GM23338 (cell line): ENCODE measurements around the gene FZD7. TPM values are rescaled to one million over a fixed set of nuclear protein-coding genes. Genes with fewer than 3 reads are reported as not detected.

Experiments used
- ATAC-seq: fragments of 200-7000 bp; cut with Tn5 transposase; 3 replicates; pipeline ENCODE4 v1.9.1; 2020
- DNase-seq: peaks from one replicate; pipeline ENCODE4 v3.0.0-alpha.2; 2015; ENCODE audit warnings: low spot score
- H2AFZ ChIP-seq: fragments of 200-600 bp; sonication (generic); 2 replicates; pipeline ENCODE4 v1.8.0; 2016; ENCODE audit warnings: antibody characterized with exemption, mild to moderate bottlenecking, moderate library complexity
- H3F3A ChIP-seq: fragments of 200-600 bp; sonication (generic); replicated peaks from 2 replicates; pipeline ENCODE4 v1.8.0; 2017; ENCODE audit warnings: antibody characterized with exemption, mixed run types, low read depth
- H3K27ac ChIP-seq: fragments of 200-600 bp; sonication (generic); 2 replicates; pipeline ENCODE4 v1.6.1; 2016; ENCODE audit warnings: low read depth
- H3K27me3 ChIP-seq: fragments of 200-600 bp; sonication (generic); 2 replicates; pipeline ENCODE4 v1.8.0; 2016; ENCODE audit warnings: mild to moderate bottlenecking, mixed run types, moderate library complexity; ENCODE audit not compliant: insufficient read depth
- H3K36me3 ChIP-seq: fragments of 200-600 bp; sonication (generic); 2 replicates; pipeline ENCODE4 v1.8.0; 2016; ENCODE audit warnings: mild to moderate bottlenecking; ENCODE audit not compliant: insufficient read depth
- H3K4me1 ChIP-seq: fragments of 200-600 bp; sonication (generic); 2 replicates; pipeline ENCODE4 v1.8.0; 2016; ENCODE audit warnings: mild to moderate bottlenecking, moderate library complexity; ENCODE audit not compliant: insufficient read depth
- H3K4me2 ChIP-seq: fragments of 200-600 bp; sonication (generic); 2 replicates; pipeline ENCODE4 v1.7.1; 2017; ENCODE audit warnings: mixed run types
- H3K4me3 ChIP-seq: fragments of 200-600 bp; sonication (generic); 2 replicates; pipeline ENCODE4 v1.6.1; 2016; ENCODE audit warnings: mixed run types
- H3K79me2 ChIP-seq: fragments of 200-600 bp; sonication (generic); replicated peaks from 2 replicates; pipeline ENCODE4 v1.8.0; 2017; ENCODE audit warnings: mild to moderate bottlenecking; ENCODE audit not compliant: insufficient read depth
- H3K9me2 ChIP-seq: fragments of 200-600 bp; sonication (generic); 2 replicates; pipeline ENCODE4 v1.8.0; 2017; ENCODE audit not compliant: insufficient read depth
- H4K20me1 ChIP-seq: fragments of 200-600 bp; sonication (generic); replicated peaks from 2 replicates; pipeline ENCODE4 v1.8.0; 2017; ENCODE audit warnings: mild to moderate bottlenecking; ENCODE audit not compliant: insufficient read depth
- H3K27ac Mint-ChIP-seq: 2 replicates; pipeline ENCODE4 v1.8.0; 2020; ENCODE audit warnings: inconsistent platforms, mild to moderate bottlenecking, moderate library complexity, mixed read lengths
- H3K27me3 Mint-ChIP-seq: 3 replicates; pipeline ENCODE4 v1.8.0; 2022; ENCODE audit warnings: low read depth, mild to moderate bottlenecking, moderate library complexity, mixed read lengths, inconsistent platforms; ENCODE audit not compliant: insufficient read depth, poor library complexity
- H3K36me3 Mint-ChIP-seq: 3 replicates; pipeline ENCODE4 v1.8.0; 2021; ENCODE audit warnings: low read depth, mild to moderate bottlenecking, inconsistent platforms, moderate library complexity, mixed read lengths
- H3K4me1 Mint-ChIP-seq: 3 replicates; pipeline ENCODE4 v1.8.0; 2020; ENCODE audit warnings: mild to moderate bottlenecking, inconsistent platforms, mixed read lengths
- H3K4me3 Mint-ChIP-seq: 3 replicates; pipeline ENCODE4 v1.8.0; 2021; ENCODE audit warnings: moderate library complexity, mild to moderate bottlenecking, inconsistent platforms, mixed read lengths
- H3K9me3 Mint-ChIP-seq: 3 replicates; pipeline ENCODE4 v1.8.0; 2020; ENCODE audit warnings: moderate library complexity, mild to moderate bottlenecking, inconsistent platforms, mixed read lengths
- CREB1 ChIP-seq: fragments of 250-450 bp; sonication (Bioruptor Pico); IDR thresholded peaks from 2 replicates; pipeline ENCODE4 v1.5.0; 2020; ENCODE audit warnings: low read depth, mild to moderate bottlenecking, moderate library complexity
- EZH2 ChIP-seq: fragments of 200-600 bp; sonication (generic); IDR thresholded peaks from one replicate; pipeline ENCODE4 v1.8.0; 2017; ENCODE audit warnings: antibody characterized with exemption, mild to moderate bottlenecking, low read depth; ENCODE audit not compliant: unreplicated experiment
- EZH2phosphoT487 ChIP-seq: fragments of 200-600 bp; sonication (generic); IDR thresholded peaks from one replicate; pipeline ENCODE4 v1.8.1; 2018; ENCODE audit warnings: antibody characterized with exemption; ENCODE audit not compliant: unreplicated experiment
- JUNB ChIP-seq: IDR thresholded peaks from one replicate; pipeline ENCODE4 v1.6.1; 2016; ENCODE audit warnings: antibody characterized with exemption; ENCODE audit not compliant: unreplicated experiment
- NANOG ChIP-seq: IDR thresholded peaks from 2 replicates; pipeline ENCODE4 v1.6.1; 2016; ENCODE audit warnings: antibody characterized with exemption, borderline replicate concordance
- POLR2AphosphoS5 ChIP-seq: IDR thresholded peaks from 2 replicates; pipeline ENCODE4 v1.6.1; 2016; ENCODE audit warnings: antibody characterized with exemption, low read depth
- STAT1 ChIP-seq: IDR thresholded peaks from one replicate; pipeline ENCODE4 v1.6.1; 2016; ENCODE audit warnings: antibody characterized with exemption; ENCODE audit not compliant: unreplicated experiment
- ZNF114 ChIP-seq: fragments of 250-450 bp; sonication (Bioruptor Pico); IDR thresholded peaks from 2 replicates; pipeline ENCODE4 v1.5.0; 2020; ENCODE audit warnings: mild to moderate bottlenecking, moderate library complexity
- ZNF331 ChIP-seq: fragments of 250-450 bp; sonication (Bioruptor Pico); IDR thresholded peaks from 2 replicates; pipeline ENCODE4 v1.5.0; 2020; ENCODE audit warnings: low read depth, mild to moderate bottlenecking, moderate library complexity
- polyA plus RNA-seq: library from polyadenylated mRNA; unstranded; fragments of >200 nt; fragmentation: Nextera tagmentation; extraction: Ambion mirVana; gene quantifications from 2 replicates; pipeline ENCODE4 v1.2.1, GENCODE V29; 2016
- total RNA-seq: library from RNA; depleted of rRNA; stranded (reverse); fragments of >200 nt; shearing (Covaris generic); gene quantifications from 2 replicates; pipeline ENCODE4 v1.2.3, GENCODE V29; 2014
- TF ChIP-seq, protein P1 (sequence below): fragments of 250-450 bp; sonication (Bioruptor Pico); IDR thresholded peaks from 2 replicates; pipeline ENCODE4 v1.5.0; 2020; ENCODE audit warnings: mild to moderate bottlenecking, moderate library complexity
- TF ChIP-seq, protein P2 (sequence below): IDR thresholded peaks from one replicate; pipeline ENCODE4 v1.6.1; 2018; ENCODE audit warnings: antibody characterized with exemption; ENCODE audit not compliant: unreplicated experiment
- TF ChIP-seq, protein P3 (sequence below): IDR thresholded peaks from 2 replicates; pipeline ENCODE4 v1.6.1; 2016; ENCODE audit warnings: antibody characterized with exemption
- TF ChIP-seq, protein P4 (sequence below), 2 experiments: fragments of 200-600 bp in 1 of 2; sonication (generic) in 1 of 2; conservative IDR thresholded peaks; 2 replicates each; pipeline versions ENCODE4 v1.5.1 to v1.6.1; 2016 to 2017; ENCODE audit warnings: antibody characterized with exemption in 2 of 2, low read depth in 2 of 2, mild to moderate bottlenecking in 2 of 2, moderate library complexity in 1 of 2

FZD7 gene
- total and polyA plus RNA-seq, 2 experiments from 2014 or later: 164 to 435 TPM

GRCh38 chr2:201999279-201999678, 34.4 kb upstream of the FZD7 start:
- H3K36me3 Mint-ChIP-seq: no peaks in the 10 kb centered on the region
- no peaks in the 10 kb centered on the region for H3F3A ChIP-seq
- no peak overlapping the region for H3K27ac ChIP-seq
- no peaks in the 10 kb centered on the region for H4K20me1 ChIP-seq
- ATAC-seq (no peak), DNase-seq (no peak)
- no peak overlapping the region; the same call in 1 of the 2 replicates for H3K27ac Mint-ChIP-seq
- TF ChIP-seq EZH2phosphoT487: no peak
- TF ChIP-seq JUNB: no peak
- TF ChIP-seq ZNF331 (CRISPR knock-in tag): no peak
- TF ChIP-seq, protein P1, sequence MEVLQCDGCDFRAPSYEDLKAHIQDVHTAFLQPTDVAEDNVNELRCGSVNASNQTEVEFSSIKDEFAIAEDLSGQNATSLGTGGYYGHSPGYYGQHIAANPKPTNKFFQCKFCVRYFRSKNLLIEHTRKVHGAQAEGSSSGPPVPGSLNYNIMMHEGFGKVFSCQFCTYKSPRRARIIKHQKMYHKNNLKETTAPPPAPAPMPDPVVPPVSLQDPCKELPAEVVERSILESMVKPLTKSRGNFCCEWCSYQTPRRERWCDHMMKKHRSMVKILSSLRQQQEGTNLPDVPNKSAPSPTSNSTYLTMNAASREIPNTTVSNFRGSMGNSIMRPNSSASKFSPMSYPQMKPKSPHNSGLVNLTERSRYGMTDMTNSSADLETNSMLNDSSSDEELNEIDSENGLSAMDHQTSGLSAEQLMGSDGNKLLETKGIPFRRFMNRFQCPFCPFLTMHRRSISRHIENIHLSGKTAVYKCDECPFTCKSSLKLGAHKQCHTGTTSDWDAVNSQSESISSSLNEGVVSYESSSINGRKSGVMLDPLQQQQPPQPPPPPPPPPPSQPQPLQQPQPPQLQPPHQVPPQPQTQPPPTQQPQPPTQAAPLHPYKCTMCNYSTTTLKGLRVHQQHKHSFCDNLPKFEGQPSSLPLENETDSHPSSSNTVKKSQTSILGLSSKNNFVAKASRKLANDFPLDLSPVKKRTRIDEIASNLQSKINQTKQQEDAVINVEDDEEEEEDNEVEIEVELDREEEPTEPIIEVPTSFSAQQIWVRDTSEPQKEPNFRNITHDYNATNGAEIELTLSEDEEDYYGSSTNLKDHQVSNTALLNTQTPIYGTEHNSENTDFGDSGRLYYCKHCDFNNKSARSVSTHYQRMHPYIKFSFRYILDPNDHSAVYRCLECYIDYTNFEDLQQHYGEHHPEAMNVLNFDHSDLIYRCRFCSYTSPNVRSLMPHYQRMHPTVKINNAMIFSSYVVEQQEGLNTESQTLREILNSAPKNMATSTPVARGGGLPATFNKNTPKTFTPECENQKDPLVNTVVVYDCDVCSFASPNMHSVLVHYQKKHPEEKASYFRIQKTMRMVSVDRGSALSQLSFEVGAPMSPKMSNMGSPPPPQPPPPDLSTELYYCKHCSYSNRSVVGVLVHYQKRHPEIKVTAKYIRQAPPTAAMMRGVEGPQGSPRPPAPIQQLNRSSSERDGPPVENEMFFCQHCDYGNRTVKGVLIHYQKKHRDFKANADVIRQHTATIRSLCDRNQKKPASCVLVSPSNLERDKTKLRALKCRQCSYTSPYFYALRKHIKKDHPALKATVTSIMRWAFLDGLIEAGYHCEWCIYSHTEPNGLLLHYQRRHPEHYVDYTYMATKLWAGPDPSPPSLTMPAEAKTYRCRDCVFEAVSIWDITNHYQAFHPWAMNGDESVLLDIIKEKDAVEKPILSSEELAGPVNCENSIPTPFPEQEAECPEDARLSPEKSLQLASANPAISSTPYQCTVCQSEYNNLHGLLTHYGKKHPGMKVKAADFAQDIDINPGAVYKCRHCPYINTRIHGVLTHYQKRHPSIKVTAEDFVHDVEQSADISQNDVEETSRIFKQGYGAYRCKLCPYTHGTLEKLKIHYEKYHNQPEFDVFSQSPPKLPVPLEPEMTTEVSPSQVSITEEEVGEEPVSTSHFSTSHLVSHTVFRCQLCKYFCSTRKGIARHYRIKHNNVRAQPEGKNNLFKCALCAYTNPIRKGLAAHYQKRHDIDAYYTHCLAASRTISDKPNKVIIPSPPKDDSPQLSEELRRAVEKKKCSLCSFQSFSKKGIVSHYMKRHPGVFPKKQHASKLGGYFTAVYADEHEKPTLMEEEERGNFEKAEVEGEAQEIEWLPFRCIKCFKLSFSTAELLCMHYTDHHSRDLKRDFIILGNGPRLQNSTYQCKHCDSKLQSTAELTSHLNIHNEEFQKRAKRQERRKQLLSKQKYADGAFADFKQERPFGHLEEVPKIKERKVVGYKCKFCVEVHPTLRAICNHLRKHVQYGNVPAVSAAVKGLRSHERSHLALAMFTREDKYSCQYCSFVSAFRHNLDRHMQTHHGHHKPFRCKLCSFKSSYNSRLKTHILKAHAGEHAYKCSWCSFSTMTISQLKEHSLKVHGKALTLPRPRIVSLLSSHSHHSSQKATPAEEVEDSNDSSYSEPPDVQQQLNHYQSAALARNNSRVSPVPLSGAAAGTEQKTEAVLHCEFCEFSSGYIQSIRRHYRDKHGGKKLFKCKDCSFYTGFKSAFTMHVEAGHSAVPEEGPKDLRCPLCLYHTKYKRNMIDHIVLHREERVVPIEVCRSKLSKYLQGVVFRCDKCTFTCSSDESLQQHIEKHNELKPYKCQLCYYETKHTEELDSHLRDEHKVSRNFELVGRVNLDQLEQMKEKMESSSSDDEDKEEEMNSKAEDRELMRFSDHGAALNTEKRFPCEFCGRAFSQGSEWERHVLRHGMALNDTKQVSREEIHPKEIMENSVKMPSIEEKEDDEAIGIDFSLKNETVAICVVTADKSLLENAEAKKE (CRISPR knock-in tag): no peak
- TF ChIP-seq CREB1 (CRISPR knock-in tag): no peak
- TF ChIP-seq POLR2AphosphoS5: no peak
- TF ChIP-seq ZNF114 (CRISPR knock-in tag): no peak
- TF ChIP-seq EZH2: no peak
- TF ChIP-seq STAT1: no peak
- TF ChIP-seq NANOG: no peak
- TF ChIP-seq, protein P2, sequence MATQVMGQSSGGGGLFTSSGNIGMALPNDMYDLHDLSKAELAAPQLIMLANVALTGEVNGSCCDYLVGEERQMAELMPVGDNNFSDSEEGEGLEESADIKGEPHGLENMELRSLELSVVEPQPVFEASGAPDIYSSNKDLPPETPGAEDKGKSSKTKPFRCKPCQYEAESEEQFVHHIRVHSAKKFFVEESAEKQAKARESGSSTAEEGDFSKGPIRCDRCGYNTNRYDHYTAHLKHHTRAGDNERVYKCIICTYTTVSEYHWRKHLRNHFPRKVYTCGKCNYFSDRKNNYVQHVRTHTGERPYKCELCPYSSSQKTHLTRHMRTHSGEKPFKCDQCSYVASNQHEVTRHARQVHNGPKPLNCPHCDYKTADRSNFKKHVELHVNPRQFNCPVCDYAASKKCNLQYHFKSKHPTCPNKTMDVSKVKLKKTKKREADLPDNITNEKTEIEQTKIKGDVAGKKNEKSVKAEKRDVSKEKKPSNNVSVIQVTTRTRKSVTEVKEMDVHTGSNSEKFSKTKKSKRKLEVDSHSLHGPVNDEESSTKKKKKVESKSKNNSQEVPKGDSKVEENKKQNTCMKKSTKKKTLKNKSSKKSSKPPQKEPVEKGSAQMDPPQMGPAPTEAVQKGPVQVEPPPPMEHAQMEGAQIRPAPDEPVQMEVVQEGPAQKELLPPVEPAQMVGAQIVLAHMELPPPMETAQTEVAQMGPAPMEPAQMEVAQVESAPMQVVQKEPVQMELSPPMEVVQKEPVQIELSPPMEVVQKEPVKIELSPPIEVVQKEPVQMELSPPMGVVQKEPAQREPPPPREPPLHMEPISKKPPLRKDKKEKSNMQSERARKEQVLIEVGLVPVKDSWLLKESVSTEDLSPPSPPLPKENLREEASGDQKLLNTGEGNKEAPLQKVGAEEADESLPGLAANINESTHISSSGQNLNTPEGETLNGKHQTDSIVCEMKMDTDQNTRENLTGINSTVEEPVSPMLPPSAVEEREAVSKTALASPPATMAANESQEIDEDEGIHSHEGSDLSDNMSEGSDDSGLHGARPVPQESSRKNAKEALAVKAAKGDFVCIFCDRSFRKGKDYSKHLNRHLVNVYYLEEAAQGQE: no peak
- TF ChIP-seq, protein P3, sequence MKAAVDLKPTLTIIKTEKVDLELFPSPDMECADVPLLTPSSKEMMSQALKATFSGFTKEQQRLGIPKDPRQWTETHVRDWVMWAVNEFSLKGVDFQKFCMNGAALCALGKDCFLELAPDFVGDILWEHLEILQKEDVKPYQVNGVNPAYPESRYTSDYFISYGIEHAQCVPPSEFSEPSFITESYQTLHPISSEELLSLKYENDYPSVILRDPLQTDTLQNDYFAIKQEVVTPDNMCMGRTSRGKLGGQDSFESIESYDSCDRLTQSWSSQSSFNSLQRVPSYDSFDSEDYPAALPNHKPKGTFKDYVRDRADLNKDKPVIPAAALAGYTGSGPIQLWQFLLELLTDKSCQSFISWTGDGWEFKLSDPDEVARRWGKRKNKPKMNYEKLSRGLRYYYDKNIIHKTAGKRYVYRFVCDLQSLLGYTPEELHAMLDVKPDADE: no peak
- TF ChIP-seq, protein P4, sequence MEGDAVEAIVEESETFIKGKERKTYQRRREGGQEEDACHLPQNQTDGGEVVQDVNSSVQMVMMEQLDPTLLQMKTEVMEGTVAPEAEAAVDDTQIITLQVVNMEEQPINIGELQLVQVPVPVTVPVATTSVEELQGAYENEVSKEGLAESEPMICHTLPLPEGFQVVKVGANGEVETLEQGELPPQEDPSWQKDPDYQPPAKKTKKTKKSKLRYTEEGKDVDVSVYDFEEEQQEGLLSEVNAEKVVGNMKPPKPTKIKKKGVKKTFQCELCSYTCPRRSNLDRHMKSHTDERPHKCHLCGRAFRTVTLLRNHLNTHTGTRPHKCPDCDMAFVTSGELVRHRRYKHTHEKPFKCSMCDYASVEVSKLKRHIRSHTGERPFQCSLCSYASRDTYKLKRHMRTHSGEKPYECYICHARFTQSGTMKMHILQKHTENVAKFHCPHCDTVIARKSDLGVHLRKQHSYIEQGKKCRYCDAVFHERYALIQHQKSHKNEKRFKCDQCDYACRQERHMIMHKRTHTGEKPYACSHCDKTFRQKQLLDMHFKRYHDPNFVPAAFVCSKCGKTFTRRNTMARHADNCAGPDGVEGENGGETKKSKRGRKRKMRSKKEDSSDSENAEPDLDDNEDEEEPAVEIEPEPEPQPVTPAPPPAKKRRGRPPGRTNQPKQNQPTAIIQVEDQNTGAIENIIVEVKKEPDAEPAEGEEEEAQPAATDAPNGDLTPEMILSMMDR (conservative IDR thresholded peaks at IDR 0.05; ENCODE audit: low read depth in 2 of 2): no peak
- no peak overlapping the region for H3K4me3 Mint-ChIP-seq
- H3K27me3 Mint-ChIP-seq: peaks cover 15% of the 10 kb centered on the region
- no peaks in the 10 kb centered on the region for H3K9me3 Mint-ChIP-seq
- H3K9me2 ChIP-seq: no peaks in the 10 kb centered on the region
- peaks cover 38% of the 10 kb centered on the region for H3K4me1 Mint-ChIP-seq
- H3K79me2 ChIP-seq: no peaks in the 10 kb centered on the region
- H3K27me3 ChIP-seq: no peaks in the 10 kb centered on the region
- H3K4me2 ChIP-seq: no peak overlapping the region
- no peak overlapping the region for H3K4me3 ChIP-seq
- H2AFZ ChIP-seq: no peak overlapping the region
- no peaks in the 10 kb centered on the region for H3K36me3 ChIP-seq
- H3K4me1 ChIP-seq: peaks cover 24% of the 10 kb centered on the region
